ENCODE measurements around the gene SNX1. TPM values are rescaled to one million over a fixed set of nuclear protein-coding genes. Genes with fewer than 3 reads are reported as not detected.

The SNX1 gene
- total and polyA plus RNA-seq, 2 of the 13 experiments (the other 11 are each of a cell fraction or from before 2014, with no cell fraction given): 29.3 to 60.1 TPM

- TF ChIP-seq STAT6 (CRISPR knock-in tag; IDR thresholded peaks at IDR 0.05; ENCODE audit: borderline replicate concordance): no peak
- no peak for TF ChIP-seq ZNF576 (CRISPR knock-in tag; IDR thresholded peaks at IDR 0.05)
- TF ChIP-seq ELF1 (CRISPR knock-in tag; IDR thresholded peaks at IDR 0.05): no peak
- TF ChIP-seq HDAC2 (CRISPR knock-in tag; IDR thresholded peaks at IDR 0.05): 0 out of 2 replicates have a peak, but pooled peaks have one; percentile 16
- TF ChIP-seq NR2F1 (CRISPR knock-in tag; IDR thresholded peaks at IDR 0.05): peak in 1 of 2 experiments; percentile 75; a peak in 2 of 4 replicates
- no peak for TF ChIP-seq MAFK (conservative IDR thresholded peaks at IDR 0.05 in 1 of 2, IDR thresholded peaks at IDR 0.05 in 1 of 2; ENCODE audit: low read length in 2 of 2)
- no peak for TF ChIP-seq PRDM15 (CRISPR knock-in tag; IDR thresholded peaks at IDR 0.05)
- no peak for TF ChIP-seq ZNF597 (CRISPR knock-in tag; IDR thresholded peaks at IDR 0.05)
- no peak for TF ChIP-seq SNRNP70 (IDR thresholded peaks at IDR 0.05; ENCODE audit: low read depth, low read length)
- TF ChIP-seq ZNF687 (CRISPR knock-in tag; IDR thresholded peaks at IDR 0.05): peak; percentile 46
- TF ChIP-seq NR2F6 (IDR thresholded peaks at IDR 0.05): peak; percentile 59
- TF ChIP-seq NR2F6 (CRISPR knock-in tag; IDR thresholded peaks at IDR 0.05): 0 out of 2 replicates have a peak, but pooled peaks have one; percentile 56
- TF ChIP-seq PHF20 (CRISPR knock-in tag; IDR thresholded peaks at IDR 0.05): no peak
- TF ChIP-seq ATF7-NPFF (CRISPR knock-in tag; IDR thresholded peaks at IDR 0.05; ENCODE audit: low read depth): no peak
Observed at GRCh38 chr15:64051407-64052259, 44.1 kb upstream of the SNX1 start (continued).

Data from HepG2 (cell line).